Amniotic epithelial cell (primary cell): ENCODE results near the gene PPL.
A peak's percentile ranks its signal among the peaks of the same experiment; 100 is the strongest.
"Not testable (repeated sequence)": the region's sequence is repeated elsewhere in the genome, so short reads cannot be mapped to it uniquely, and the experiment has no call there.

ENCODE experiments used
- DNase-seq: peaks from one replicate; pipeline ENCODE4 v3.0.0-alpha.2; 2010; ENCODE audit warnings: low read depth

PPL gene

DNA sequence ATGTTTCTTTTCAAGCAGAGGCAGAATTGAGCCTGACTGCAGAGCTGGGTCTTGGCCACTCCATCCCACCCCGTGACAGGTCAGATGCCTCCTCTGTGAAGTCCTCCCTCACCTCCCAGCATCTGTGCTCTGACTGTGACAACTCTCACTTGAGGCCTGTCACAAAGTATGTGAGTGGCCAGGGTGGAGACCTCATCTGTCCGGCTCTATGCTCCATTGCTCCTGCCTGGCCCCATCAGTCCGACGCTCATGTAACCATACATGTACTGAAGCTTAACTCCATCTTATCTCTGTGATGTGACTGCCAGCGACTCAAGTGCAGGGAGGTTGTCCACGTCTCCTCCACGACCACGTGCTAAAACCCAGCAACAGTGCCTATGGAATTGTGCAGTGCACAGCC, 3.5 kb downstream of the PPL start:
- no peak for DNase-seq

DNA sequence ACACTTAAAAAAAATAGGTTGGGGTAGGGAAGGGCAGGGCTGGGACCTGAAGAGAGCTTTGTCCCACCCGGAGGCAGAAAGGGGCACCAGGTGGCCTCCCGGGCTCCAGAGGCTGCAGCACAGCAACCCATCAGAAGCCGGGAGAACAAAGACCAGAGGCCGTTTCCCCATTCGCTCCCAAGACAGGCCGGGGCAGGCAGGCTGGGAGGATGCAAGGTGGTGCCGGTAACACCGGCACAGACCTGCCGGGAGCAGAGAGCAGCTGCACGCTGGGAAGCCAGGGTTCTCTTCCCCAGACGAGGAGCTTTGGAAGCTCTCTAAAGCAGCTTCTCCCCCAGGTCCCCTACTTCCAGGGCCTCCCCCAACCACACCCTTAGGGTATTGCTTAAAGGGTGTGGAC, 5.6 kb downstream of the PPL start:
- no peak for DNase-seq

DNA sequence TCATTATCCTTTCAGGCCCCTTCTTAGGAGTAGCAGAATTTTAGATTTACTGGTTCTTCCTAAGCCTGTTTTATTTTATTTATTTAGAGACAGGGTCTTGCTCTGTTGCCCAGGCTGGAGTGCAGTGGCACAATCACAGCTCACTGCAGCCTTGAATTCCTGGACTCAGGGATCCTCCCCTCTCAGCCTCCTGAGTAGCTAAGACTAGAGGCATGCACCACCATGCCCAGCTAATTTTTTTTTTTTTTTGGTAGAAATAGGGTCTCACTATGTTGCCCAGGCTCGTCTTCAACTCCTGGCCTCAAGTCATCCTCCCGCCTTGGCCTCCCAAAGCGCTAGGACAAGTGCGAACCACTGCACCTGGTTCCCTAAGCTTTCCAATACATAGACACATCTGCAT, 7.3 kb downstream of the PPL start:
- not testable (repeated sequence) for DNase-seq

DNA sequence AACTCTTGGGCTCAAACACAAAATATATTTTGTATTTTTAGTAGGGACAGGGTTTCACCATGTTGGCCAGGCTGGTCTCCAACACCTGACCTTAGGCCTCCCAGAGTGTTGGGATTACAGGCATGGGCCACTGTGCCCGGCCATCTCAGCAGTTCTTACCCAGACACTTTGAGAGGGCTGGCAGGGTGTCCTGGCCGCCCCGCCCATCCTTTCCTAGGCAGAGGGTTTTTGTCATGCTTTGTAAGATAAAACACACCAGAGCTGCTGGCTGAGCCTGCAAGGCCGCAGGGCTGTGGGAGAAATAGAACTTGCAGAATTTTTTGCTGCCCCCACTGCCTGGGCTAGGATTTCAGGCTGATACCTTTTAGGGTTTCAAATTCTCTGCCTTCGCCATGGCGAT, 8.7 kb downstream of the PPL start:
- DNase-seq: no peak

DNA sequence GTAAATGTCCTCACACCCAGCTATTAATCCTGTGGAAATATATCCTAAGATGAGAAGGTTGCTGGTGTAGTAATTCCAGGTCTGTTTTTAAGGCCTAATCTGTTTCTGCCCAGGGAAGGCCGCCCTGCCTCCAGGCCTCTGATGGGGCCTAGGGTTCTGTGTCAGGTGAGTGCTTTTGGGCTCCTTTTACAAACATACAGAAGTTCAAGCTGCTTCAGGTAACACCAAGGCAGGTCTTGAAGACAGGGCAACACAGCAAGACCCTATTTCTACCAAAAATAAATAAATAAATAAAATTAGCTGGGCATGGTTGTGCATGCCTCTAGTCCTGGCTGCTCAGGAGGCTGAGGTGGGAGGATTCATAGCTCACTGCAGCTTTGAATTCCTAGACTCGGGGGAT, 9.3 kb downstream of the PPL start:
- no peak for DNase-seq

DNA sequence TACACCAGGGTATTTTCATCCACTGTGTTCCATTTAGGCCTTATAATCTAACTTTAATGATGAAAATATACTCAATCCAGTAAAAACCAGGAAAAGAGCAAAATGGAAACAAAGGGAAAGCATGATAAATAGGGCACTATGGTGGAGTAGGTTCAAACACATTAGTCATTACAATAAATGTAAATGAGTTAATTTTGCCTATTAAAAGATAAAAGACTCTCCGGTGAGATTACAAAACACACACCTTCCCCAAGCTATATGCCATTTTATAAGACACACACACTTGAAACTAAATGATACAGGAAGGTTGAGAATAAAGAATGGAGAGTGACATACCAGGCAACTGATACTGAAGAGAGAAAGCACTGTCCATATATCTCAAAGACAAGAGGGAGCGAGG, 10.0 kb downstream of the PPL start:
- DNase-seq: no peak

DNA sequence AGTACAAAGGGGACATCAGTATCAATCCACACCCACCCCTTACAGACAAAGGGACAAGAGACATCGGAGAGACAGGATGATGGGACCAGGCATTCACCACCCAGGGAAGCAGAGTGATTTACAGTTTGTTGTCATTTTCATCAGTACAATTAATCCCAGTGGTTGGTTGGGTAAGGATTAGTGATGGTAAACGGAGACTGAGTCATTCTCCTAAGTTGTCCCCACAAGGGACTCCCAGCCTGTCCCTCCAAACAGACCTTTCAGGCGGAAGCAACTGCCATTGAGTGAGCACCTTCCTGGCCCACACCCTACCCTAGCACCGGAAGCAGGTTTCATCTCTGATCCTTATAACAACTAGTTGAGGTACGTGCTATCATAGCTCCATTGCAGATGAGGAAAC, 11.2 kb downstream of the PPL start:
- DNase-seq: peak; percentile 42

DNA sequence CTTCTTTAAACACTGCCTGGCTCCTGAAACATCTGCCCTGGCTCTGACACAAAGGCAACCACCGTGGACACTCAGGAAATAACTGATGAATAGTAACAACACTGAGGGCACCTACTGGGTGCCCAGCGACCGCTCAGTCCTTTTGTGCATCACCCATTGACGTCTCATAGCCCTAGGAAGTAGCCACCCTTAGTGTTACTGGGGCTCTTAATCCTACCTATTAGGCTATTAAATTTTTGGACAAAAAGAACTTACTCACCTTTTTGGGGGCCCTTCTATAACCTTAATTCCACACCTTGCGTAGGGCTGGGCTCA, 11.7 kb downstream of the PPL start:
- DNase-seq: no peak

DNA sequence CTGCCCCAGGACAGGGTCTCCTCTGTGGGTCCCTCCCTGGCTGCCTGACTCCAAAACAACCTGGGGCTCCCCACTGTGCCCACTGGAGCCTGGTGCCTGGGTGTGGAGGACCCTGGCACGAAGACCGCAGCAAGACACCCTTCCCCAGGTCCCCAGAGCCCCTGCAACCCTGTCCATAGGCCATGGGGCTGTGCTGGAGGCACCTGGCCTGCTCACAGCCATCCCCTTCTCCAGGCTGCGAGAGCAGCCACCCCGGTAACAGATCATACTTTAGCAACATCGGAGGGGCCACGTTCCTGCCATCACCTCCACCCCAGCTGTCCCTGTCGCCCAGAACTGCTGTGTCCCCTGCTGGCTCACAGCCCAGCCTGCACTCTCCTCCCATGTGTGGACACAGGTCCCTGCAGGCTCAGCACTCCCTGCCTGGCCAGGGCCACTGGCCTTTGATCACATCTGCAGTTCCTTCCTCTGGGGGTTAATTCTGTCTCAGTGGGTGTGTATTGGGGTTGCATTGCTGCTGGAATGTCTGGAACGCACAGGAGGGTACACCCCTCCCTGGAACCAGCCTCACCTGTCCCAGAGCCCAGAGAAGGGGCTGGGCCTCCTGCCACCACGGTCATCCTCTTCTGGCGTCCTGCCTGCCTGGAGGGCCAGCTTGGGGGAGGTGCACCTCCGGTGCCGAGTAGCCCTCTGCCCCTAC, 12.2 kb downstream of the PPL start:
- DNase-seq: no peak

DNA sequence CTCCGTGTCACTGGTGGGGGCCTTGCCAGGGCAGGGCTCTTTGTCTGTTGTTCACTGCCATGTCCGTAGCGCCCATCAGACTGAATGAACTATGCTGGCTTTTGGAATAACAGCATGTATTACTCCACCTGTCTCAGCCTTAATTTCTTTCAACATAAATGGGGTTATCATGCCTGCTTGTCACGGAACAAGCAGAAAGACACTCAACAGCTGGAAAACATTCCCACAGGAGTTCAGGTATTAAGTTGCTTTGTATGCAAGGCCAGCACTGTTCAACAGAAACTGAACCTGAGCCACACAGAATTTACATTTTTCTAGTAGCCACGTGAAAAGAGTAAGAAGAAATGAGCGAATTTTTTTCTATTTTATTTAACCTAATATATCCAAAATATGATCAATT, 13.1 kb downstream of the PPL start:
- DNase-seq: no peak

DNA sequence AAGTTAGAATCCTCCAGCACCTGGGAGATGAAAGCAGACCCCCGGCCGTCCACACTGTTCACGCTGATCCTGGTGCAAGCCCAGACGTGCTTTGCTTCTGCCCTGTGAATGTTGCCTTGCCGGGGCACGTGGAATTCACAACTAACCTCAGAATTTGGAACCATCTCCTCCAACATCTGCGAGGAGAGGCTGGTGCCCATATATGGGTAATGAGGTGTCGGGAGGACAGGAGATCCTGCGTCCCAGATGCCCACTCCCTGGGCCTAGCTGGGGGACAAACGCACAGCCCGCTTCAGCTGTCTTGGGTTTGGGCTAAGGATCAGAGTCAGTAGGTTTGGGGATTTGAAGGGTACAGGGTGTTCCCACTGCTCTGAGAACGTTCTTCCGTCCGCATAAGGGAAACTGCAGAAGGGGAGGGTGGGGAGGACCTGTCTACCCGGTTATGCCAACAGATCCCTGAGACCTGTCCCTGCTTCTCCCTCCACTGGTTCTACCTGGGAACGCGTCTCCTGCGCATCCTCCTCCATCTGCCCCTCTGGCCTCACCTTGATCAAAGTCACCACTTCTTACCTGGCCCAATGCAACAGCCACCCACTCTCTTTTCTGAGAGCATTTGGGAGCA, 14.1 kb downstream of the PPL start:
- DNase-seq: no peak

DNA sequence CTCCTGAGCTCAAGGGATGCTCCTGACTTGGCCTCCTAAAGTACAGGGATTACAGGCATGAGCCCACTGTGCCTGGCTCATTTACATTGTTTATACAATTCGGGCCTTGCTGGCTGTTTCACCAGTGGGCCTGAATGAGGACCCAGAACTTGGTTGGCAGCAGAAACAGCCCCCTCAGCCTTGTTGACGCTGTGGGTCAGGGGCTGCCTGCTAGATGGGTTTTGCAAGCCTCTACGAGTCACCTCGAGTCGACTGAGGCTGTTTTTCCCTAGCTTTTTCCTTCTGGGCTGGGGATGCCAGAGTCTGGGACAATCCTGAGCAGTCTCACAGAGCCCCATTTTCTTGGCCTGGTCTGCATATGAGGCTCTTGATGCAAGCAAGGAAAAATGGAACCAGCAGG, 16.1 kb downstream of the PPL start:
- peak; percentile 32 for DNase-seq

DNA sequence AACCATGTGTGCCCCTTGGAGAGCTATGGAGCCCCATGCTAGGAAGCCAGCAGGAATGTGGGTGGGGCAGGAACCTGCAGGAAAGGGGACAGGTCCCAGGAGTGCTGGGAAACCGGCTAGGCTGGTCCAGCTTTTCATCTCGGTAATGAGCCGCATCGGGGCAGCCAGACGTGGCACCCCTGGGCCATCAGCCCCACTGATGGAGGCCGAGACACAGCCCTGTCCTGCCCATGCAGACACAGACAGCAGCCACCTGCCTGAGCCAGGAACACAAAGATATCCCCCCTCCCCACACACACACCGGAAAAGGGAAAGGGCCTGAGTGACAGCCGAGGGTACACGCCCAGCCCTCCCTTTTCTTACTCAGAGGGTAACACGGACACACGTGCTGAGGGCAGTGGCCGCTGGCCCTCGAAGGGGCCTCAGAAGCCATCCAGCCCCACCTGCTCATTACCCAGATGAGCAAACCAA, 18.1 kb downstream of the PPL start:
- DNase-seq: no peak

DNA sequence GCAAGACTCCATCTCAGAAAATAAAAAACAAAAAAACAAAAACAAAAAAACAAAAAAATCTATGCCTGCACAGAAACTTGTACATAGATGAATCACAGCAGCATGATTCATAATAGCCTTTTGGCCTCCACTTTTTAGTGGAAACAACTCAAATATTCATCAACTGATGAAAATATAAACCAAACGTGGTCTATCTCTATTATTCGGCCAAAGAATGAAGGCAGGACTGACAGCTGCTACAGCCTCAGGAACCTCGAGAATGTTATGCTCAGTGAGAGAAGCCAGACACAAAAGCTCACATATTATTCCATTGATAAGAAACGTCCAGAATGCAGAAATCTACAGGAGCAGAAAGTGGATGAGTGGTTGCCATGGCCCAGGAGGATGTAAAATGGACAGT, 19.8 kb downstream of the PPL start:
- peak; percentile 91 for DNase-seq

DNA sequence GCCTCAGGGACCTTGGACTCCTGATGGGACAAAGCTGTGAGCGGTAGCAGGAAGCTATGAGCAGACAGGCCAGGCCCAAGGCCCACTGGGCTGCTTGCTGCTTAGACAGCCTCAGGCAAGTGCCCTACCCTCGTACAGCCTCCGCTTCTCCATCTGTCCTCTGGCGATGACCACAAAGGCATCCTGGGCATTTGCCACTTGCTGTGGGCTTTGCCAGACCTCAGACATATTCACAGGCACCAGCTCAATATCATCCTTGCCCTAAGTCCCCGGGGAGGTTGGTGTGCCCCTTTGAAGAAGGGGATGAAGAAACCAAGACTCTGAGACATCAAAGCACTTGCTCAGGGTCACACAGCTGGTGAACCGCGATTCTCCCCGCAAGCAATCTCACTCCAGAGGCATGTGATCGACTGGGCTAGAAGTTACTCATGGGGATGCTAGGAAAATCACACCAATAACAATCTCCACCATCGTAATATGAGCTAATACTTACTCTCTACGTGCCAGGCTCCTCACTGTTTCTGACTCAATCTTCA, 21.7 kb downstream of the PPL start:
- DNase-seq: peak; percentile 93

DNA sequence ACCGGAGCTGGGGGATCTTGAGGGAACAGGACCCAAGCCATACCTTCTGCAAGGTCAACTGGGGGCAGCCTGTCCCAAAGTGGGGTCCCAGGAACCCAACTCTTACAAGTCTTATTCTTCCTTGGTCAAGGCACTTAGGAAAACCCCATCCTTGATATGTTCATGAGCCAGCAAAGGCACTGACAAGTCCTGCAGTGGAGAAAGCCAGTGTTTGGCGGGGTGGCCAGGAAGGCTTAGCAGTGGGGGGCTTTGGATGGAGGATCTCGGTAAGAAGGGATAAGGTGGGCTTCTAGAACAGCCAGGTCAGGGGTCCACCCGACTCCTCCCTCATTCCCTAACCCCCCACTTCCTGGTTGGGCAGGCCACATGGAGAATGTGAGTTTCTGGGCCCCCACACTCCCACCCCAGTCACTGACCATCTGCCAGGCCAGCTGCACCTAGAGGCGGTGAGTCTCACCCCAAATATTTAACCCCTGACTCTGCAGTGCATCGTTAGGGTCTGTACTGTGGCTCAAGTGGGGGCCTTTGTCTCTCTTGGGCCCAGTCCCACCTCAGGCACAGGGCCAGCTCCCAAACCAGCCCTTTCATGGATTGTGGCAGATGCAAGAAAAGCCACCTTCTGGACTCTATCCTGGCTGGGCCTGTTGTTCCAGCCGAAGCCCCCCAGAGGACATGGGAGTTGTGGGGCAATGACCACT, 22.3 kb downstream of the PPL start:
- DNase-seq: no peak

DNA sequence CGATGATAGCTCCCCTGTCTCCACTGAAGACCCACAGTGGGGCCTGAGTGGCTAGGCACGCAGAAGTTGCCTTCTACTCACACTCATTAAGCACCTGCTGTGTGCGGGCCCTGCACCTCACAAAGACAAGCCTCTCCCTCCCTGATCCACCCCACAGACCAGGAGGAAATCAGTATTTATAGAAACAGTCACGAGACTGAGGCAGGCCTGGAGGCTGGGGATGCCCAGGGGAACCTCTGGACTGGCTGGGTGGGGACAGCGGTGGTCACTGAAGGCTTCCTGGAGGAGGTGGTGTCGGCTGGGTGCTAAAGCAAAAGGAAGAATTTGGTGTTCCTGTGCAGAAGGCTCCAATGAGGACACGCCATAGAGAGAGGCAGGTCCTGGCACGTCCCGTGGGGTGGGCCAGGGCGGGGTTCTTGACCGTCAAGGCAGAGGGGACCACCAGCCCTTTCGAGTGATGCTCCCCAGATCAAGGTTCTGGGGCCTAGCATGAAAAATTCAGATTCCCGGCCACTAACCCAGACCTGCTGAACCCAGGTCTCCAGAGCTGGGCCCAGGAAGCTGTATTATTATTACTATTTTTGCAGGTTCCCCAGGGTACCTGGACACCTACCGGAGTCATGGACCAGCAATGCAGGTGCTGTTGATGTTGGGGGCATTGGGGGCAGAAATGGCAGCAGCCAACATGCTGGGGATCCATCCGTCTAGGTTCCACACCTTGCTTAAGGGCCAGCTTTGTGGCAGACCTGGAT, 23.0 kb downstream of the PPL start:
- DNase-seq: no peak

DNA sequence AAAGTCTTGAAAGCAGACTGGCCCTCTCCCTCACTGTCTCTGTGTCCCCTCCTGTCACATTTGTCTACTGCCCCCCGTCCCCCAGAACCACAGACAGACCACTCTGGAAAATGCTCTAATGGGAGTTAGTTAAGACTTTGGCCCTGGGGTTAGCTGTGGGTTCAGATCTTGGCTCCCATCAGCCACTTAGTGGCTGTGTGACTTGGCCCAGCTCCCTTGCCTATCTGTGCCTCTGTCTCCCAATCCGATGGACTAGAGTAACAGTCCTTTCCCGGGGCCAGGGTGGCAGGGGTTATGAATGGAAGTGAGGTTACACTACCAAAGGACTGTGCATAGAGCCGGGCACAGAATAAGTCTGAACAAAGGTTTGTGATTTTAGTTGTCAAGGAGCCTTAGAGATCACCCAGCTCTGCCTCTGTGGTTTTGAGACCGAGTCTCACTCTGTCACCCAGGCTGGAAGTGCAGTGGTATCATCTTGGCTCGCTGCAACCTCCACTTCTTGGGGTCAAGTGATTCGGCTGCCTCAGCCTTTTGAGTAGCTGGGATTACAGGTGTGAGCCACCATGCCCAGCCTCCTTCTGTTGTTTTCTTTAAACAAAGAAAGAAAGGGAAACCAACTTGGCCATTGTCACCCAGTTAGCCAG, 23.7 kb downstream of the PPL start:
- no peak for DNase-seq

DNA sequence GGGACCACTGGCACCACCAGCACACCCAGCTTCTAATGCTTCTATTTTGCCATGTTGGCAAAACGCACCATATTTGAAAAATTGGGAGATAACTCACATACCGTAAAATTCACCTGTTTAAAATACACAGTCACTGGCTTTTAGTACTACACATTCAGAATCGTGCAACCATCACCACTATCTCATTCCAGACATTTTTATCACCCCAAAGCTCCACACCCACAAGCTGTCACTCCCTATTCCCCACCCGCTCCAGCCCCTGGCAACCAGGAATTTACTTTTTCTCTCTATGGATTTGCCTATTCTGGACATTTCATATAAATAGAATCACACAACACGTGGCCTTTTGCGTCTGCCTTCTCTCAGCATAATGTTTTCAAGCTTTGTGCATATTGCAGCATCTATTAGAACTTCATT, 25.0 kb downstream of the PPL start:
- peak; percentile 91 for DNase-seq

DNA sequence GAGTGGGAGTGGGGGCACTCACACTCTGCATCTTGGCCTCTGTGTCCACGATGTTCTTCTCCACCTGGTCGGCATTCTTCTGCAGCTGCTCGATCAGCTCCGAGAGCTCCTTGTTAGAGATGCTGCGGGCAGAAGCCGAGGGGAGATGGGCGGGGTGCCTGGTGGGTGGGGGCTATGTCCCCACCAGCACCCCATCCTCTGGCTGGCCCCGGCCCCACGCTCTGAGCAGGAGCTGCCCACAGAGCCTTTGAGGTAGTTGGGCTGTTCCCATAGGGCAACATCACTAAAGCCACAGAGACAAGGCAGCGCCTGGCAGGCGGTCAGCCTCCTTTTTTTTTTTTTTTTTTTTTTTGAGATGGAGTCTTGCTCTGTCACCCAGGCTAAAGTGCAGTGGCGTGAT, 26.1 kb downstream of the PPL start:
- DNase-seq: no peak

DNA sequence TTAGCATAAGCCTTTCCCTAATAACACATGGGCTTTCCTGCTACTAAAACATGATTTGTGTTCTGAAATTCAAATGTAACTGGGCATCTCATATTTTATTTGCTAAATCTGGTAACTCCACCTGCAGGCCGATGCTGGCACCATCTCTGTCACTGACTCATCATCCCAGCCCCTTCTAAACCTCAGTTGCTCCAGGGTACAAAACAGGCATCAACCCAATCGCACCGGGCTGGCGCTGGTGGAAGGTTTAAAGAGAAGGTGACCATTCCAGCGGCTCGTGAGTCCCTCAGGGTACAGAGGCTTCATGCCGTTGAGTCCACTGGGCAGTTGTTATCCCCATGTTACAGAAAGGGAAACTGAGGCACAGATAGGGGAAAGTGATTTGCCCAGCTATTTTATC, 27.1 kb downstream of the PPL start:
- DNase-seq: no peak

DNA sequence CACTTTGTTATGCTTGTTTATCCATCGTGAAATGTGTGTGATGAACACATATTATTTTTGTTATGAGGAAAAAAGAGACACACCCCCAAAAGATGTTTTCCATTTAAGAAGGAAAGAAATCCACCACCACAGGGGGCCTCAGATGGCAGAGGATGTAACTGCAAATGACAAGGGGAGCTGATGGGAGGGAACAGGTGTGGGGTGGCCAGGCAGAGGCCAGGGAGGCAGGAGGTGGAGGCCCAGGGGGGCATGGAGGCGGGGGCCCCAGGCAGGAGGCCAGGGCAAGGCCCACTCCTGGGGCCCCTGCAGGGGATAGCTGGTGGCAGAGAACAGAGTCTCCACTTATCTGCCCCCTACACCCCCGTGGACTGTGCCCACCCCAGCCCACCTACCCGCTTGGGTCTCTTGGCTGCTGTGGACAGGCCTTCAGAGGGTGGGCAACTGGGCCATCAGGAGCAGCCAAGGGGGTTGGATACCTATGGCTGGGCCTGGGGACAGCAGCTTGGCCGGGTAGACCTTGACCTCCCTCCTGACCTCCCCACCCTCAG, 28.0 kb downstream of the PPL start:
- no peak for DNase-seq
